ENCODE data around the gene PLA2G4E.

The PLA2G4E gene

DNA sequence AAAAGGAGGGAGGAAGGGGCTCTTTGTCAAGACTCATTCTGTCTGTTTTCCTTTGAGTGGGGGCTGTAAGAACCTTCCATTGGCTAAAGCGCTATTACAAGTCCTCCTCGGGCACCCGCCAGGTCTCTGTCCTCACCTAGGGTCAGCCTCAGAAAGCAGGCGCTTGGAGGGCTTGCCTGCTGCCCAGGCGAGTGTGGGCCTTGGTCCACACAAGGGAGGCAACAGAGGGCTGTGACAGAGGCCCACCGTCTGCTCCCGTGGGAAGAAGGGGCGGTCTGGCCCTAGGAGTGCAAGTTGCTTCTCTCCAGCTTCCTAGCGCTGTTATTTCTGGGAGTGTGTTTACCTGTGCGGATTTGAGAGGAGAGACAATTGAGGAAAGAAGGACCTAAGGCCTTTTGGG, 24.5 kb downstream of the PLA2G4E start:
- TF ChIP-seq YY1 (IDR thresholded peaks at IDR 0.05; ENCODE audit: insufficient read depth, insufficient read length) (no peak), SUZ12 (IDR thresholded peaks at IDR 0.05; ENCODE audit: extremely low read depth, insufficient read depth, insufficient read length) (no peak), ZNF274 (IDR thresholded peaks at IDR 0.05; ENCODE audit: low read depth, low read length) (no peak)
- DNase-seq (ENCODE audit: low read depth, low spot score), result no peak
- no peaks in the 10 kb centered on the region for H3K36me3 ChIP-seq (ENCODE audit: insufficient read depth, insufficient read length, low read length)
- no peak overlapping the region for H3K9ac ChIP-seq (ENCODE audit: insufficient read length, low read depth)
- H3K4me1 ChIP-seq (ENCODE audit: insufficient read depth, insufficient read length), result no peaks in the 10 kb centered on the region
- H3K4me3 ChIP-seq (ENCODE audit: insufficient read length, low read depth), result no peak overlapping the region
- no peaks in the 10 kb centered on the region for H3K27me3 ChIP-seq (ENCODE audit: insufficient read depth, insufficient read length)
- H3K9me3 ChIP-seq (ENCODE audit: insufficient read depth, low read length), result no peaks in the 10 kb centered on the region

GRCh38 chr15:41995476-41995855, 25.4 kb downstream of the PLA2G4E start:
- no peaks in the 10 kb centered on the region for H3K4me1 ChIP-seq (ENCODE audit: insufficient read depth, insufficient read length)
- no peaks in the 10 kb centered on the region for H3K9me3 ChIP-seq (ENCODE audit: insufficient read depth, low read length)
- no peaks in the 10 kb centered on the region for H3K36me3 ChIP-seq (ENCODE audit: insufficient read depth, insufficient read length, low read length)
- H3K27me3 ChIP-seq (ENCODE audit: insufficient read depth, insufficient read length), result no peaks in the 10 kb centered on the region
- TF ChIP-seq SUZ12 (IDR thresholded peaks at IDR 0.05; ENCODE audit: extremely low read depth, insufficient read depth, insufficient read length) (no peak), YY1 (IDR thresholded peaks at IDR 0.05; ENCODE audit: insufficient read depth, insufficient read length) (no peak), ZNF274 (IDR thresholded peaks at IDR 0.05; ENCODE audit: low read depth, low read length) (no peak)
- no peak overlapping the region for H3K9ac ChIP-seq (ENCODE audit: insufficient read length, low read depth)
- DNase-seq (ENCODE audit: low read depth, low spot score), result no peak
- no peak overlapping the region for H3K4me3 ChIP-seq (ENCODE audit: insufficient read length, low read depth)

GRCh38 chr15:41994772-41995475, 25.9 kb downstream of the PLA2G4E start:
- Histone ChIP-seq H3K4me3 (ENCODE audit: insufficient read length, low read depth) (no peak overlapping the region), H3K4me1 (ENCODE audit: insufficient read depth, insufficient read length) (peaks cover 4% of the 10 kb centered on the region), H3K9me3 (ENCODE audit: insufficient read depth, low read length) (no peaks in the 10 kb centered on the region), H3K27me3 (ENCODE audit: insufficient read depth, insufficient read length) (no peaks in the 10 kb centered on the region), H3K9ac (ENCODE audit: insufficient read length, low read depth) (no peak overlapping the region), H3K36me3 (ENCODE audit: insufficient read depth, insufficient read length, low read length) (no peaks in the 10 kb centered on the region)
- DNase-seq (ENCODE audit: low read depth, low spot score), result no peak
- no peak for TF ChIP-seq YY1 (IDR thresholded peaks at IDR 0.05; ENCODE audit: insufficient read depth, insufficient read length)
- no peak for TF ChIP-seq SUZ12 (IDR thresholded peaks at IDR 0.05; ENCODE audit: extremely low read depth, insufficient read depth, insufficient read length)
- TF ChIP-seq ZNF274 (IDR thresholded peaks at IDR 0.05; ENCODE audit: low read depth, low read length), result no peak

- peaks cover 8% of the 10 kb centered on the region for H3K4me1 ChIP-seq (ENCODE audit: insufficient read depth, insufficient read length)
- no peak for DNase-seq (ENCODE audit: low read depth, low spot score)
- no peak overlapping the region for H3K9ac ChIP-seq (ENCODE audit: insufficient read length, low read depth)
- H3K36me3 ChIP-seq (ENCODE audit: insufficient read depth, insufficient read length, low read length), result no peaks in the 10 kb centered on the region
- H3K9me3 ChIP-seq (ENCODE audit: insufficient read depth, low read length), result no peaks in the 10 kb centered on the region
- H3K27me3 ChIP-seq (ENCODE audit: insufficient read depth, insufficient read length), result no peaks in the 10 kb centered on the region
- no peak overlapping the region for H3K4me3 ChIP-seq (ENCODE audit: insufficient read length, low read depth)
- TF ChIP-seq SUZ12 (IDR thresholded peaks at IDR 0.05; ENCODE audit: extremely low read depth, insufficient read depth, insufficient read length), result no peak
- no peak for TF ChIP-seq YY1 (IDR thresholded peaks at IDR 0.05; ENCODE audit: insufficient read depth, insufficient read length)
- TF ChIP-seq ZNF274 (IDR thresholded peaks at IDR 0.05; ENCODE audit: low read depth, low read length), result no peak
Measured at GRCh38 chr15:41994171-41994650, 26.6 kb downstream of the PLA2G4E start.

DNA sequence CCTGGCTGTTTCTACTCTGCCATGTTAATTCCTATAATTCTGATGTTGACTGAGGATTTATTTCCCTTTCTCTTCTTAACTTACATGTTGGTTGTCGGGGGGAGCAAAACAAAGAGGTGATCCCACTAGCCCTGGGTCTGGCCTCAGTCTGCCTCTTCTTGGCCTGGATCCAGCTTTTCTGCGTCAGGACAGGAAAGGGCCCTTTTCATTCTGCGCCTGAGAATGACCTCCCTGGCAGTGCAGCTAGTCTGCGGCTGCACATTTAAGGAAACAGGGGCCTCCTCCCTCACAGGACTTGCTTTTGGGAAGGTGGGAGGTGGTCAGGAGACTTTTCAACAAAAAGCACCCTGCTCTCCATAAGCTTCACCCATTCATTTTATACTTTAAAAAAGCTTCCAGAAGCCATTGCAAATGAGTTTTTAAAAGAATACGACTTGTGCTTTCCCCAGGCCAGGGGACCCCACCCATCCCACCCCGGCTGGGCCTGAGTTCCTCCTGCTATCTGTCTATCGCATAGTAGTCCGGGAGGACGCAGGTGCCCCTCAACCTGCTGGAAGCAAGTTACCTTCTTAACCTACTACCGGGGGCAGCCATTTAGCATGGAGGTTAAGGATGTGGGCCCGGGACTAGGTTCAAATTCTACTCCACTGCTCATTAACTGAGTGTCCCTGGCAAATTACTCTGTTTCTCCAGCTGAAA, 27.2 kb downstream of the PLA2G4E start:
- TF ChIP-seq ZNF274 (IDR thresholded peaks at IDR 0.05; ENCODE audit: low read depth, low read length), result no peak
- TF ChIP-seq SUZ12 (IDR thresholded peaks at IDR 0.05; ENCODE audit: extremely low read depth, insufficient read depth, insufficient read length), result no peak
- TF ChIP-seq YY1 (IDR thresholded peaks at IDR 0.05; ENCODE audit: insufficient read depth, insufficient read length), result no peak
- Histone ChIP-seq H3K9ac (ENCODE audit: insufficient read length, low read depth) (no peak overlapping the region), H3K4me1 (ENCODE audit: insufficient read depth, insufficient read length) (peaks cover 11% of the 10 kb centered on the region)

DNA sequence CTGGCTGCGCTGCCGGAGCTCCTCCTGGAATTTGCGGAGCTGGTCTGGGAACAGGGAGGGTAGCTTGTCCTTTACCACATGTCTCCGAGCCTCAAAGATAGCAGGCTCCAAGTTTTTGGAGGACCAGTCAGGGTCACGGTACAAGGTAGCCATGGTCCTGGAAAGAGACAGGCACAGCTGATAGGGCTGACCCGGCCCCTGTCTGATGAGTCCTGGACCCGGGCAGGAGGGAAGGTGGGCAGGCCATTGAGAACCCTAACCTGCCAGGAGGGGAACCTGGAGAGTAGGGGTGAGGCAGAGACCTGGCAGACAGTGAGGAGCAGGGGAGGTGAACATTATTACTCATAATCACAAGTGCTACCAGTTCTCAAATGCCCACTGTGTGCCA, 28.0 kb downstream of the PLA2G4E start:
- no peak for TF ChIP-seq YY1 (IDR thresholded peaks at IDR 0.05; ENCODE audit: insufficient read depth, insufficient read length)
- no peak for TF ChIP-seq SUZ12 (IDR thresholded peaks at IDR 0.05; ENCODE audit: extremely low read depth, insufficient read depth, insufficient read length)
- no peak for TF ChIP-seq ZNF274 (IDR thresholded peaks at IDR 0.05; ENCODE audit: low read depth, low read length)
- peaks cover 11% of the 10 kb centered on the region for H3K4me1 ChIP-seq (ENCODE audit: insufficient read depth, insufficient read length)
- no peaks in the 10 kb centered on the region for H3K27me3 ChIP-seq (ENCODE audit: insufficient read depth, insufficient read length)
- no peaks in the 10 kb centered on the region for H3K9me3 ChIP-seq (ENCODE audit: insufficient read depth, low read length)
- H3K36me3 ChIP-seq (ENCODE audit: insufficient read depth, insufficient read length, low read length), result no peaks in the 10 kb centered on the region
- no peak for DNase-seq (ENCODE audit: low read depth, low spot score)
- H3K4me3 ChIP-seq (ENCODE audit: insufficient read length, low read depth), result no peak overlapping the region
- no peak overlapping the region for H3K9ac ChIP-seq (ENCODE audit: insufficient read length, low read depth)

More for the DNA sequence above, 27.2 kb downstream of the PLA2G4E start:
- Histone ChIP-seq H3K27me3 (ENCODE audit: insufficient read depth, insufficient read length) (no peaks in the 10 kb centered on the region), H3K9me3 (ENCODE audit: insufficient read depth, low read length) (no peaks in the 10 kb centered on the region), H3K4me3 (ENCODE audit: insufficient read length, low read depth) (no peak overlapping the region), H3K36me3 (ENCODE audit: insufficient read depth, insufficient read length, low read length) (no peaks in the 10 kb centered on the region)
- DNase-seq (ENCODE audit: low read depth, low spot score), result no peak

- no peak for DNase-seq (ENCODE audit: low read depth, low spot score)
- Histone ChIP-seq H3K36me3 (ENCODE audit: insufficient read depth, insufficient read length, low read length) (no peaks in the 10 kb centered on the region), H3K4me1 (ENCODE audit: insufficient read depth, insufficient read length) (peaks cover 11% of the 10 kb centered on the region), H3K4me3 (ENCODE audit: insufficient read length, low read depth) (no peak overlapping the region), H3K9ac (ENCODE audit: insufficient read length, low read depth) (no peak overlapping the region), H3K9me3 (ENCODE audit: insufficient read depth, low read length) (no peaks in the 10 kb centered on the region), H3K27me3 (ENCODE audit: insufficient read depth, insufficient read length) (no peaks in the 10 kb centered on the region)
- TF ChIP-seq YY1 (IDR thresholded peaks at IDR 0.05; ENCODE audit: insufficient read depth, insufficient read length) (no peak), SUZ12 (IDR thresholded peaks at IDR 0.05; ENCODE audit: extremely low read depth, insufficient read depth, insufficient read length) (no peak), ZNF274 (IDR thresholded peaks at IDR 0.05; ENCODE audit: low read depth, low read length) (no peak)
Measured at GRCh38 chr15:41992151-41992802, 28.6 kb downstream of the PLA2G4E start.

Data from NT2/D1 (cell line).